Right hindlimb (tissue), 1 donor: ENCODE results near the gene ZWILCH.
"Not testable (repeated sequence)": the region's sequence is repeated elsewhere in the genome, so short reads cannot be mapped to it uniquely, and the experiment has no call there.

ENCODE experiments used
- DNase-seq: peaks from one replicate; pipeline ENCODE4 v3.0.0-alpha.2; 2018

ZWILCH gene

DNA sequence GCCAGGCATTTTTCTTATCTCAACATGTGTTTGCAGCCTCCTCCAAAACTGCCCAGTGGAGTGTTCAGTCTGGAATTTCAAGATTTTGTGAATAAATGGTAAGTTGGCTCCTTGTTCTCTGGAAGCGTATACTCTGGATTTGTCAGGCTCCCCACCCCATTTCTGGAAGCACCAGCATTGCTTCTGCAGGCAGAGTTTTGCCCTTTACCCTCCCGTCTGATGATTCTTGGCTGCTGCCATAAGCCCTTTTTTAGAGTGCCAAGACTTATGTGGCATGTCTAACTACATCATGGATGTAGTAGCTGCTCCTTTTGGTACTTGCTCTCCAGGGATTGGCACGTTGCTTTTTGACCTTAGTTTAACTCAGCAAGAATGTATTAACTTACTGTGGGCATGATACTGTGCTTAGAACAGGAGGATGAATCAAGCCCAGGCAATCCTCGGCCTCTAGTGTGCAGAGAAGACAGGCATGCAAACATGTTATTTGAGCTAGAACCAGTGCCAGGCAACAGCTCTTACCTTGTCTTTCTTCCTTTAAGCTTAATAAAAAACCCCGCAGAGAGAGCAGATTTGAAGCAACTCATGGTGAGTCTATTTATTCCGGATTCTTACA lies 15.8 kb upstream of the ZWILCH start:
- no peak for DNase-seq

DNA sequence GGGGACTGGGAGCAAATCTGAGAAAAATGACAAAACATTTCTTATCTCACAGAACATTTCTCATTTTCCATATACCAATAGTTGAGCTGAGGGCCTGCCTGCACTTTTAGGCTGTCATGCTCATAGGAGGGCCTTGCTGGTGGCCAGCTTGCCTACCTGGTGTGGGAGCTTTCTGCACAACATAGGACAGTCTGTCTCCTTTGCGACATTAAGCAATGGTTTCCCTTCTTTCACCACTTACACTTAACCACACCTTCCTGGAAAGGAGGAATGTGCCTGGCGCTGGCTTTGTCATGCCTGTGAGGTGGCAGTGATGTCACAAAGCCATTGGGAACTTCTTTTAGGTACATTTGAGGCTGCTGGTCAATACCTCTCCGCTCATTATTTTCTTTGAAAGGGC lies 13.3 kb upstream of the ZWILCH start:
- DNase-seq: no peak

- DNase-seq: no peak
Observed at GRCh38 chr15:66494262-66494661, 10.9 kb upstream of the ZWILCH start.

GRCh38 chr15:66496951-66497501 lies 8.1 kb upstream of the ZWILCH start:
- DNase-seq: no peak

DNA sequence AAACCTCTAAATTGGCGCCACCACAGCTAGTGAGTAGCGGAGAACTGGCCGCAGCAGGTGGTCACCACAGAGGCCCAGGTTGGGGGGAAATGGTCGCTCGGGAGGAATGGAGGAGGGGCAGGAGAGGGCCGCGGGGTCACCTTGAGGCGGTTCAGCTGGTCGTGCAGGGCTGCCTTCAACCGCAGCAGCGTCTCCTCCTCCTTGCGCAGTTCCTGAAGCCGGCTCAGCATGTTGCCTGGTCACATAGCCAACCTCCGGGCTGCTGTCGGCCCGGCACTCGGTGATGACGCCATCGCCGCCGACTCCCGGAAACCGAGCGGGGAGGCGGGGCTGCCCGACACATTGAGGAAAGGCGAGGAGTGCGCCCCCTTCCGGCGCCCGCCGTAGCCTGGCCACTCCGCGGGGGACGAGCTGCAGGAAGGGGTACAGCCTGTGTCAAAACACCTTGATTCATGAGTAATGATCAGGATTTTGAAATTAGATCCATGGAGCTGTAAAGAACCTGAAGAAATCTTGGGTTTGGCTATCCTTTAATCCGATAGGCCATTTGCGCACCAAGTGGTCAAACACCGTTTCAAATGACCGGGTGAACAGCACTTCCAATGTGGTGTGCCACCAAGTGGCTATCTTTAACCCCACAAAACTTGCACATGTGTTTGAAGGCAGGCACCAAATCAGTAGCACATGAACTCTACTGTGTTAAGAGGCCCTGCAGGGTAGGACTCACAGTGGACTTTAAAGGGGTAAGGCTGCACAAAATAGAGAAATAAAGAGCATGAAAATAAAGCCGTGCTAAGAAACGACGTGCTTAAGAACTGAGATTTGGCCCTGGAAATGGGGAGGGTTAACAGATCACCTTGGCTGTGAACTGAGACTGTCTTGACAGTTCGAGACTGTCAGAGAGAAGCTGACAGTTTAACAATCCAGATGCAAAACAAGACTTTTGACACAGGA lies 7.3 kb upstream of the ZWILCH start, which contains the start of gene SNAPC5:
TSS of gene SNAPC5 (minus strand) at position 261 of the 954 bp plus-strand sequence. CDS start at position 230, 31 bp downstream.
- DNase-seq: peak; percentile 96

DNA sequence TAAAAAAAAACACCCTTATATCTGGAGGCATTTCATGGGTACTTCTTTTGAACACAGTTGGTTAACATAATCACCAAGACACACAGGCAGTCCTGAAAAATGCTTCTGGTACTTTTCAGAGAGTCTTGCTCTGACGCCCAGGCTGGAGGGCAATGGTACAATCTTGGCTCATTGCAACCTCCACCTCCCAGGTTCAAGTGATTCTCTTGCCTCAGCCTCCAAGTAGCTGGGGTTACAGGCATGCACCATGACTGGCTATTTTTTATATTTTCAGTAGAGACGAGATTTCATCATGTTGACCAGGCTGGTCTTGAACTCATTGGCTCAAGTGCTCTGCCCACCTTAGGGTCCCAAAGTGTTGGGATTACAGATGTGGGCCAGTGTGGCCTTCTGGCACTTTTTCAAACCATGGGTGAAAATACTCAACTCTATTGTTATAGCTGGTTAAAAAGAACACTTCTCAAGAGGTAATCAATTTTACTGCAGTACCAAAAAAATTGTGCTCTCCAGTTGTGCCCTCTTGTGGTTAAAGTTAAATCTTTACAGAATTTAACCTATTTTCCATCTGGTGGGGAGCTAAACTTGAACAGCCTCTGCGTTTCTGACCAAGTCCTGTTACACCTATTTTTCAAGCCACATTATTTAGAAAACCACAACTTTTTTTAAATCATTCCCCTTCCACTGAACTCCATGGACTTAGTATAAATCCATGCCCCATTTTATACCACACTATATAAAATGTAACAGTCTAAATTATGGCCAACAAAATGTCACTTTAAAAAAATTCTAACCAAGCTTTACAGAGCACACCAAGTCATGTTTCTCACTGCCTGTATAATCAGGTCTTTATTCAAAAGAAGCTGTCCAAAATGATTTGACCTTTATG lies 6.4 kb upstream of the ZWILCH start:
- DNase-seq: no peak

GRCh38 chr15:66500346-66500745 lies 4.8 kb upstream of the ZWILCH start:
- not testable (repeated sequence) for DNase-seq

DNA sequence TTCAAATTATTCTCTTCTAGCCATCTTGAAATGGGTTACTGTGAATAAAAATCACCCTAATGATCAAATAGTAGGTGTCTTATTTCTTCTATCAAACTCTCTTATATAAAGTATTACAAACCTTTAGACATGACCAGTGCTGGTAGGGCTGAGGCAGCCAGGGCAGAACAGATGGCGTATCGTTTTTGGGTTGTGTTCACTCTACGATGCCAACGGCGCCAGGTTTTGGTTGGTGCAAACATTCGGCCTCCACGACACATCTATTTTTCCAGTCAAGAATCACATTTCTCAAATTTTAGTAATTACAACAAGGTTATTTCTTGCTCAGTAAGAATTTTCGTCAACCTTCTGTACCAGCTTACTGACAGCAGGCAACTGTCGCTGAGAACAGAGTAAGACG lies 2.6 kb upstream of the ZWILCH start:
- no peak for DNase-seq

- DNase-seq: not testable (repeated sequence)
Observed at GRCh38 chr15:66503041-66503648, 2.0 kb upstream of the ZWILCH start.

- no peak for DNase-seq
Observed at GRCh38 chr15:66503780-66504562, 1.2 kb upstream of the ZWILCH start.

DNA sequence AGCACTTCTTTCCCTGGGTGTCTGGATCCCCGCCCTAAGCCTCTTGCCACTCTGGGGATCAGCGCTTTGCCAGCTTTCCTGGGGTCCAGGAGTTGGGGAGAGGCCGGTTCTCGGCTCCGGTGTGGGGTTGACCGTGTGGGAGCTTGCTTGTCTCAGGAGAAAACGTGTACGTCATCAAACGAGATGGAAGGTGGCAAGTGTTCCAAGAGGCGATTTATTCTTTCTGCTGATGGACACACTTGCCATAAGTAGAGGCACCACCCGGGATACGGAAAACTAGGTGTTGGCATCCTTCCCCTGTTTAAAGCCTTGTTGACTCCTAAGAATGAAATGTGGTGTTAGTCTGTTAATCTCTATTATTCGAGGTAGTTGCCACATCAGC lies 295 bp downstream of the ZWILCH start:
- no peak for DNase-seq

DNA sequence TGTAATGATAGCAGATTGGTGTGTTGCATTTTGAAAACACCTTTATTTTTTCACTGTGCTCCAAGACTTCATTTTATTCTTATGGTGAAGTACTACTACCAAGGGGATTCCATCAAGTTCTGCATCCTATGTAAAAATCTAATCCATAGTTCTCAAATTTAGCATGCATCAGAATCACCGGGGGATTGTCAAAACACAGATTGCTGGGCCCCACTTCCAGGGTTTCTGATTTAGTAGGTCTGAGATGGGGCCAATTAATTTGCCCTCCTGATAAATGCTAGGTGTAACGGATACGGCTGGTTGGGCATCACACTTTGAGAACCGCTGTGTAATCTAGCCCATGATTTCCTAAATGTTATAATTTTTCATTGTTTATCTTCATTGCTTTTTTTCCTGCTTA lies 692 bp downstream of the ZWILCH start:
- no peak for DNase-seq

GRCh38 chr15:66508293-66508883 lies 3.3 kb downstream of the ZWILCH start:
- no peak for DNase-seq

- no peak for DNase-seq
Observed at GRCh38 chr15:66514586-66514985, 9.5 kb downstream of the ZWILCH start.

- DNase-seq: no peak
Observed at GRCh38 chr15:66515901-66516322, 10.8 kb downstream of the ZWILCH start.

- no peak for DNase-seq
Observed at GRCh38 chr15:66523926-66524325, 18.8 kb downstream of the ZWILCH start.

- DNase-seq: no peak
Observed at GRCh38 chr15:66524838-66525237, 19.7 kb downstream of the ZWILCH start.

DNA sequence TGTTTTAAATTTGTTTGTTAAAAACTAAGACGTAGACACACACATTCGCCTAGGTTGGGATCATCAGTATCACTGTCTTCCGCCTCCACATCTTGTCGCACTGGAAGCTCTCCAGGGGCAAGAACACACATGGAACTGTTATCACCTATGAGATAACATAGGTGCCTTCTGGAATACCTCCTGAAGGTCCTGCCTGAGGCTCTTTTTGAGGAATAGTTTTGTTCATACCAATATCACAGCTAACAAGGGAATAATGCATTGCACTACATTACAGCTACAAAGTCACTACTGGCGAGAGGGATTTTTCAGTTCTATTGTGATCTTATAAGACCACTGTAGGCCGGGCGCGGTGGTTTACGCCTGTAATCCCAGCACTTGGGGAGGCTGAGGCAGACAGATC lies 29.9 kb downstream of the ZWILCH start:
- no peak for DNase-seq

GRCh38 chr15:66542896-66543295 lies 37.8 kb downstream of the ZWILCH start:
- DNase-seq: no peak

DNA sequence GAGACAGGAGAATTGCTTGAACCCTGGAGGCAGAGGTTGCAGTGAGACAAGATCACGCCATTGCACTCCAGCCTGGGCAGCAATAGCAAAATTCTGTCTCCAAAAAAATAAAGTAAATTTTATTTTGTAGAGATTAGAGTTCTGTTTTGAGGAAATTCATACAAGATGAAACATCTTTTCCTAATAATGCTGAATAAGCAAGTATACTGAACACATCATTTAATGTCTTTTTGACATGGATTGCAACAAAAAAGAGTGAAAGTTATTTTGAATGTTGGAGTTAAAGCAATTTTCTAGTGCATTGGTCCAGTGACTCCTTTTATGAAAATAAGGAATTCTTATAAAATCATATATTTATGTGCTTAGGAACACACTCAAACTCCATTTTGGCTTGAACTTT lies 40.1 kb downstream of the ZWILCH start:
- no peak for DNase-seq

GRCh38 chr15:66555685-66556084 lies 50.6 kb downstream of the ZWILCH start:
- no peak for DNase-seq
